Activated naive CD8-positive, alpha-beta T cell treated with anti-CD3 and anti-CD28 coated beads, Interleukin-2, amount 10 ng/mL, durations not matched to agents 7 days and 5 days (primary cell): ENCODE data around the gene SGK2. TPM values are rescaled to one million over a fixed set of nuclear protein-coding genes. Genes with fewer than 3 reads are reported as not detected.
"Not testable (repeated sequence)": the region's sequence is repeated elsewhere in the genome, so short reads cannot be mapped to it uniquely, and the experiment has no call there.

Experiments
- ATAC-seq: fragments of 150-1000 bp; cut with Tn5 transposase; one replicate; pipeline ENCODE4 v1.10.0; 2021; ENCODE audit warnings: low read depth, moderate library complexity
- POLR2A ChIA-PET: fragments of 350-600 bp; sonication (Branson Sonifier 250); formaldehyde crosslinking; loops from one replicate; lab custom pipeline; 2021; ENCODE audit warnings: antibody characterized with exemption; lab: Charles Lee
- DNase-seq: peaks from one replicate; pipeline ENCODE4 v3.0.0; 2021
- H3K27ac Mint-ChIP-seq: one replicate; pipeline ENCODE4 v1.8.0; 2022; ENCODE audit warnings: mild to moderate bottlenecking, mixed read lengths
- H3K27me3 Mint-ChIP-seq: one replicate; pipeline ENCODE4 v1.8.0; 2022; ENCODE audit warnings: mild to moderate bottlenecking, moderate library complexity, mixed read lengths
- H3K36me3 Mint-ChIP-seq: one replicate; pipeline ENCODE4 v1.8.0; 2021; ENCODE audit warnings: mild to moderate bottlenecking, mixed read lengths
- H3K4me1 Mint-ChIP-seq: one replicate; pipeline ENCODE4 v1.8.0; 2021; ENCODE audit warnings: mixed read lengths
- H3K4me3 Mint-ChIP-seq: one replicate; pipeline ENCODE4 v1.8.0; 2022; ENCODE audit warnings: mild to moderate bottlenecking, moderate library complexity, mixed read lengths
- H3K9me3 Mint-ChIP-seq: one replicate; pipeline ENCODE4 v1.8.0; 2021; ENCODE audit warnings: mixed read lengths
- total RNA-seq, 2 experiments: library from RNA; stranded (reverse); gene quantifications; one replicate each; pipeline ENCODE4 v1.2.3, GENCODE V29; 2021

Gene SGK2
- total RNA-seq, 2 experiments from 2014 or later, result 0.48 to 0.53 TPM

DNA sequence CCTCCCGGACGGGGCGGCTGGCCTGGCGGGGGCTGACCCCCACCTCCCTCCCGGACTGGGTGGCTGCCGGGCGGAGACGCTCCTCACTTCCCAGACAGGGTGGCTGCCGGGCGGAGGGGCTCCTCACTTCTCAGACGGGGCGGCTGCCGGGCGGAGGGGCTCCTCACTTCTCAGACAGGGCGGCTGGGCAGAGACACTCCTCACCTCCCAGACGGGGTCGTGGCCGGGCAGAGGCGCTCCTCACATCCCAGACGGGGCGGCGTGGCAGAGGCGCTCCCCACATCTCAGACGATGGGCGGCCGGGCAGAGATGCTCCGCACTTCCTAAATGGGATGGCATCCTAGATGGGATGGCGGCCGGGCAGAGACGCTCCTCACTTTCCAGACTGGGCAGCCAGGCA is 48.5 kb downstream of the SGK2 start:
- POLR2A ChIA-PET, H3K27me3 Mint-ChIP-seq, ATAC-seq, DNase-seq, H3K36me3 Mint-ChIP-seq, H3K9me3 Mint-ChIP-seq, H3K4me1 Mint-ChIP-seq, H3K4me3 Mint-ChIP-seq, H3K27ac Mint-ChIP-seq: not testable (repeated sequence)

DNA sequence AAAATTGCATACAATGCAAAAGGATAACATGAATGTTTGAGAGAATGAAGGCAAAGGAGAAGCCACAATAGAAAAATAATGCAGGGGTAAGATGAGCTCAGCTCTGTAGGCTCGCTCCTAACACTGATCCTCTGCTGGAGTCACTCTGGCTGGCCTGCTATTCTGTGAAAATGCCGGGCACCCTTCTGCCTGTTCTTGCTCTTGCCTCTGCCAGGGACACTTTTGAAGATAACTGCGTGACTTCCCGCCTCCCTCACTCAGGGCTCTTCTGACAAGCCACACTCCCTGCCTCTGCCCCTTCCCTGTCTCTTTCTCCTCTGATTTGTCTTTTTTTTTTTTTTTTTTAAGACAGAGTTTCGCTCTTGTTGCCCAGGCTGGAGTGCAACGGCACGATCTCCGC is 72.8 kb downstream of the SGK2 start:
- H3K4me3 Mint-ChIP-seq, result no peak overlapping the region
- H3K9me3 Mint-ChIP-seq, result no peaks in the 10 kb centered on the region
- POLR2A ChIA-PET, result interaction anchor here (0.7 kb wide), 1 partner anchor 41 kb away, joined by 3 read pairs; the partner anchor contains the start of gene IFT52
- H3K27ac Mint-ChIP-seq, result no peak overlapping the region
- peaks cover 8% of the 10 kb centered on the region for H3K36me3 Mint-ChIP-seq
- H3K27me3 Mint-ChIP-seq, result no peaks in the 10 kb centered on the region
- H3K4me1 Mint-ChIP-seq, result peaks cover 1% of the 10 kb centered on the region
- ATAC-seq (no peak), DNase-seq (no peak)

Other genes with a start within 250 kb of the SGK2 start
- gene SRSF6, start 101.1 kb upstream of the SGK2 start, total RNA-seq, result 100 to 1,000 TPM; 129 to 137 TPM
- 10 to 100 TPM; 10.6 to 13.7 TPM for gene L3MBTL1, start 51.3 kb upstream of the SGK2 start, total RNA-seq
- gene IFT52, start 31.9 kb downstream of the SGK2 start, total RNA-seq, result 10 to 100 TPM; 17.4 to 17.8 TPM
- 10 to 100 TPM; 72.6 to 81.1 TPM for gene MYBL2, start 108.1 kb downstream of the SGK2 start, total RNA-seq
- not detected for gene GTSF1L, start 168.0 kb downstream of the SGK2 start, total RNA-seq